SJCRH30 (cell line): ENCODE results near the gene DRP2. TPM values are rescaled to one million over a fixed set of nuclear protein-coding genes. Genes with fewer than 3 reads are reported as not detected.

Source experiments
- DNase-seq, 2 experiments: peaks; one replicate each; pipeline ENCODE4 v3.0.0-alpha.2; 2015 to 2020
- H3K27ac ChIP-seq: fragments of 250-450 bp; sonication (Bioruptor Pico); 2 replicates; pipeline ENCODE4 v1.5.1; 2020; ENCODE audit warnings: mild to moderate bottlenecking, moderate library complexity
- H3K27me3 ChIP-seq: fragments of 250-450 bp; sonication (Bioruptor Pico); 2 replicates; pipeline ENCODE4 v1.5.1; 2020; ENCODE audit warnings: mild to moderate bottlenecking, moderate library complexity
- H3K36me3 ChIP-seq: fragments of 250-450 bp; sonication (Bioruptor Pico); 2 replicates; pipeline ENCODE4 v1.5.1; 2020; ENCODE audit warnings: mild to moderate bottlenecking, moderate library complexity
- H3K4me1 ChIP-seq: fragments of 250-450 bp; sonication (Bioruptor Pico); 2 replicates; pipeline ENCODE4 v1.5.1; 2020; ENCODE audit warnings: mild to moderate bottlenecking, moderate library complexity
- H3K4me3 ChIP-seq: fragments of 250-450 bp; sonication (Bioruptor Pico); 2 replicates; pipeline ENCODE4 v1.5.1; 2020; ENCODE audit warnings: mild to moderate bottlenecking, moderate library complexity
- H3K9me3 ChIP-seq: fragments of 250-450 bp; sonication (Bioruptor Pico); replicated peaks from 2 replicates; pipeline ENCODE4 v1.5.1; 2020; ENCODE audit warnings: mild to moderate bottlenecking, moderate library complexity
- total RNA-seq: library from RNA; depleted of rRNA; stranded (reverse); fragments of >200 nt; shearing (Covaris generic); gene quantifications from 2 replicates; pipeline ENCODE4 v1.2.3, GENCODE V29; 2014

The DRP2 gene
- total RNA-seq, 1 experiment from 2014 or later = 3.4 TPM

DNA sequence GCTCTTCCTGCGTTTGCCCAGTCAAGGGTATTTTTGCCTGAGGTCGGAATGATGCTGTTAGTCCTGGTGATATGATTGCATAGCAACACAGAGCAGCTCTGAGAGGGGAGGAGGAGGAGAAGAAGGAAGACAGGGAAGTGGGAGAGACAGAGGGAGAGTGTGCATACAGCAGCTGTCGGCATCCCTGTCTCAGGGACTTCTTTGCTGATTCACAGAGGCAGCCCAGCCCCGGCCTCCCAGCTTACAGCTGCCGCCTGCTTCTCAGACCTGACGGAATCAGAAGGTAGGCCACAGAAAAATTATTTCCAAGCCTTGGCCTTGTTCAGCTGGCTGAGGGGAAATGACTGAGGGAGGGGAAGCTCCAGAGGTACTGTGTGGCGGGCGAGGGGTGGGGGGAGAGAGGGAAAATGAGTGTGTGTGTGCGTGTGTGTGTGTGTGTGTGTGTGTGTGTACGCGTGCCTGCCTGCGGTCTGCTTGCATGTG is 319 bp downstream of the DRP2 start:
- peak overlapping the region; percentile 85 for H3K27ac ChIP-seq
- peaks cover 7% of the 10 kb centered on the region for H3K4me1 ChIP-seq
- H3K36me3 ChIP-seq = no peaks in the 10 kb centered on the region
- DNase-seq = peak; percentile 81 to 84
- H3K27me3 ChIP-seq = no peaks in the 10 kb centered on the region
- H3K4me3 ChIP-seq = peak overlapping the region; percentile 54
- H3K9me3 ChIP-seq = no peaks in the 10 kb centered on the region

DNA sequence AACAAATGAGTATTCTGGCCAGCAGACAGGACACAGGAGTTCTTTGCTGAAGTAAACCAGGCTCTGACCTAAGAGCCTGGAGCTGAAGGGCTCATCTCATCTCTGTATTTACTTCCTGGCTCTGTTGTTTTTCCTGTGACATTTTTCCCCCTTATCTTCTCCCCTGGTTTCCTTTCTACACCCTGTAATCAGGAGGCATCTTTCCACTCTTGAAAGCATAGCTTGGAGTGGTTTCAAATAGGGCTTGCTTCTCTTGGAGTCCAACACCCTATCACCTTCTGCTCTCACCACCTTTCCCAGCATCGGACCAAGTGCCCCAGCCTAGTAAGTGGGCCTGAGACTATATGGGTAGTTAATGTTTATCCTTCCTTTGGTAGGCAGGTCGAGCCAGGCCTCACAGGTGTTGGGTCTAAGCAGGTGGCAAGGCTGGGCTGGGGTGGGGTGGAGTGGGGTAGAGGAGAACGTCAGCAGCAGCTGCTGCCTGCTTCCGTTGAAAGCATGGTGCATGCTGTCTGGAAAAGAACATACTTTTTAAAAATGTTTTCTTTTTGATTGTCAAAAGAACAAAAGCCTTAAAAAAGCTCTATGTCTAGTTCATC is 1.2 kb downstream of the DRP2 start:
- Histone ChIP-seq H3K4me1 (peaks cover 7% of the 10 kb centered on the region), H3K4me3 (peak overlapping the region; percentile 54), H3K27me3 (no peaks in the 10 kb centered on the region), H3K36me3 (no peaks in the 10 kb centered on the region), H3K27ac (peak overlapping the region; percentile 85), H3K9me3 (no peaks in the 10 kb centered on the region)
- DNase-seq = peak in 1 of 2 experiments; percentile 21

DNA sequence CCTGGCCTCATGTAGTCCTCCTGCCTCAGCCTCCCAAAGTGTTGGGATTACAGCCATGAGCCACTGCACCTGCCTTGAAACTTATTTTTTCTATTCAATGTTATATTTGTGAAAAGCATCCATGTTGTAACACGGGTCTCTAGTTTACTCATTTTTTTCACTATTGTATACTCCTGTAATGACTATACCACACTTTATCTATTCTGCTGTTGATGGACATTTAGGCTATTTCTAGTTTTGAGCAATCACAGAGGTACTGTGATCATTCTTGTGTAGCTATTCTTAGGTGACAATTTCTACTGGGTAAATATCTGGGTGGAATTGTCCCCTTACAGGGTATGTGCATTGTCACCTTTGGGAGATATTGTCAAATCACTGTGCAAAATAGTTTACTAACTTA is 3.6 kb downstream of the DRP2 start:
- no peak overlapping the region for H3K4me3 ChIP-seq
- H3K36me3 ChIP-seq = no peaks in the 10 kb centered on the region
- no peaks in the 10 kb centered on the region for H3K27me3 ChIP-seq
- DNase-seq = no peak
- no peaks in the 10 kb centered on the region for H3K9me3 ChIP-seq
- no peak overlapping the region for H3K27ac ChIP-seq
- H3K4me1 ChIP-seq = peaks cover 7% of the 10 kb centered on the region

DNA sequence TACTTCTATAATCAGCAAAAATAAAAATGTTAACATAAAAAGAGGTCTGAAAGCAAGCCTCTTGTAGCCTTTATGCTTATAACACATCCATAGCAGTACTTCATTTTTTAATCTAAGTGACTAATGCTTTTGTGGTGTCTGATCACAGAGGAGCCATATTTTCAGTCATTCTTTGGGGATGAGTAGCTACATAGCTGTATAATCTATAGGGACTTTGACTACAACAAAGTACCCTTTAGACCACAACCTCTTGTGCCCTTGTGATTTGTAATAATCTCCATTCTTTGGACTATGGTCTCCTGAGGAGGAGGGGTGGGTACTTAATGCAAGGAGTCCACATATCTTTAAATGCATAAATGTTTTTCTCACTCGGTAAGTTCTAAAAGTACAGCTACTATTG is 9.6 kb downstream of the DRP2 start:
- Histone ChIP-seq H3K27me3 (no peaks in the 10 kb centered on the region), H3K4me1 (no peaks in the 10 kb centered on the region), H3K4me3 (no peak overlapping the region), H3K27ac (no peak overlapping the region), H3K9me3 (no peaks in the 10 kb centered on the region), H3K36me3 (no peaks in the 10 kb centered on the region)
- DNase-seq = no peak

DNA sequence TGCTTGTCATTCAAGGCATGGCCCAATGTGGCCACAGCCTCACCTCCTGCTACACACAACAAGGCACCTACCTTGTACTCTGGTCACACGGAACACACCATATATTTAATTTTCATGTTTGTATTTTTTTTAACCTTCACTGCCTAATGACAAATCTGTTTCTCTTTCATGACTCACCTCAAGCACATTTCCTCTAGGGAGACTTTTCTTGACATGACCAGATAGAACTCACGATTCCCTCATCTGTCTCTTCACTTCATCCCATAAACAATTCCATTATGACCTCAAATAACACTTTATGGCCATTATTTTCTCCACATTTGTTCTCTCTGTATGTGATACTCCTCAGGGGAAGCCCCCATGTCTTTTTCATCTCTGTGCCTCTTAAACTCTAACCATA is 11.1 kb downstream of the DRP2 start:
- H3K36me3 ChIP-seq = no peaks in the 10 kb centered on the region
- no peaks in the 10 kb centered on the region for H3K4me1 ChIP-seq
- no peak overlapping the region for H3K4me3 ChIP-seq
- H3K27me3 ChIP-seq = no peaks in the 10 kb centered on the region
- no peaks in the 10 kb centered on the region for H3K9me3 ChIP-seq
- no peak overlapping the region for H3K27ac ChIP-seq
- DNase-seq = no peak

DNA sequence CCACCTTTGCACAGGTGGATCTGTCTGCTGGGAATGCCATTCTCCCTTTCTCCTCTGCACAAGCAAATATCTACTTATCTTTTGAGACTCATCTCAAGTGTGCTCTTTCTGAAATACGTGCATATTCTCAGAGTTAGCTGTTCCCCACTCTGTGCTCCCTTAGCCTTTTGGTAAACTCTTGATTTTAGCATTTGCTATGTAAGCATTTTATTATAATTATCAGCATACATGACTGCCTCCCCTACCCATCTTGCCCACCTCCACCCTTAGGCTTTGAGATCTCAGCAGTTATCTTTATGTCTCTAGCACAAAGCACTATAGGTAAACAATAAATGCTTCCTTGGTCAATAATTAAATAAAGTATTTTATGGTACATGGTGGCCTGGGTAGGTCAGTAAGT is 11.5 kb downstream of the DRP2 start:
- Histone ChIP-seq H3K9me3 (no peaks in the 10 kb centered on the region), H3K36me3 (no peaks in the 10 kb centered on the region), H3K27me3 (no peaks in the 10 kb centered on the region), H3K4me3 (no peak overlapping the region), H3K4me1 (no peaks in the 10 kb centered on the region), H3K27ac (no peak overlapping the region)
- no peak for DNase-seq

DNA sequence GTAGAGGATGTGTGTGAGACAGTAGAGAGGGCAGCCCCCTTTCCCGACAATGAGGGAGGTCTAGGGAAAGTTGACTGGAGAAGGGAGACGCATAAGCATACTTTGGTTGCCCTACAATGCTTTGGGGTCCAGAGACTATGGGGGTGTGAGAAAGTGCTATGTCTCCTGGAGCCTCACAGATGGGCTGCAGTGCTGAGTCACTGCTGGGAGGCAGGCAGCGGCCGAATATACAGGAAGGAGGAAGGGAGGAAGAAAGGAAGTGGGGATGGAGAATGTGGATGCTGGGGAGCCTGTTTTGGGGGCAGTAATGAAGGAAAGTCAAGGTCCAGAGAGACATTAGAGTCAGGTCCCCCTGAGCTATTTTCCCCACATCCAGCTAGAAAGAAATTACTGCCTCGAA is 12.7 kb downstream of the DRP2 start:
- H3K27me3 ChIP-seq = no peaks in the 10 kb centered on the region
- no peak overlapping the region for H3K4me3 ChIP-seq
- no peak overlapping the region for H3K27ac ChIP-seq
- no peaks in the 10 kb centered on the region for H3K9me3 ChIP-seq
- DNase-seq = no peak
- no peaks in the 10 kb centered on the region for H3K4me1 ChIP-seq
- no peaks in the 10 kb centered on the region for H3K36me3 ChIP-seq

DNA sequence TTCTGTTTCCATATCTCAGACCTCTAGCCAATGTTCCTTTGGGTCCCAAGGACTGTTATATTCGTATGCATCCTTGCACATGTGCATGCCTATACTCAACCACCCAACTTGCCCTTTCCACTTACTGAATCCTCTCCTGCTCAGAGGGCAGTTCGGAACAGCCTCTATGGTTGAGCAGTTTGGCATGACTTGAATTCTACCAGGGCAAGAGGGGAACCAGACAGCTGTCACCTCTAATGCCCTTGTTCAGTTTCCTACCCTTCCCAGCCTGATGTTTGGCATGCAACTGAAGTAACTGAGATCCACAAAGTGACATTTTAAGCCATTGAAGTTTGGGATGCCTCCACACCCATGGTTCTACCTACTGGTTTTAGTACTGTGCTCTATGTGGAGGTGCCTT is 17.5 kb downstream of the DRP2 start:
- Histone ChIP-seq H3K36me3 (no peaks in the 10 kb centered on the region), H3K27me3 (no peaks in the 10 kb centered on the region), H3K4me3 (no peak overlapping the region), H3K9me3 (no peaks in the 10 kb centered on the region), H3K4me1 (no peaks in the 10 kb centered on the region), H3K27ac (no peak overlapping the region)
- no peak for DNase-seq

DNA sequence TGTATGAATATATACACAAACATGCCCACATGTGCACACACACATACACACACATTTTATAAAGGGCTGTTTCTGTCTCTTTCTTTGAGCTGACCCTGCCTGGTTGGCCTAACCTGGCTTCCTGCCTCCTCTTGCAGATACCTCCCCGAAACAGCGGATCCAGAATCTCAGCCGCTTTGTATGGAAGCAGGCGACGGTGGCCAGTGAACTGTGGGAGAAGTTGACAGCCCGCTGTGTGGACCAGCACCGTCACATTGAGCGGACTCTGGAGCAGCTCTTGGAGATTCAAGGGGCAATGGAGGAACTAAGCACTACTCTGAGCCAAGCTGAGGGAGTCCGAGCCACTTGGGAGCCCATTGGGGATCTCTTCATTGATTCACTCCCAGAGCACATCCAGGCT is 21.9 kb downstream of the DRP2 start:
- H3K9me3 ChIP-seq = no peaks in the 10 kb centered on the region
- no peak for DNase-seq
- H3K27ac ChIP-seq = no peak overlapping the region
- H3K36me3 ChIP-seq = no peaks in the 10 kb centered on the region
- H3K27me3 ChIP-seq = no peaks in the 10 kb centered on the region
- no peak overlapping the region for H3K4me3 ChIP-seq
- no peaks in the 10 kb centered on the region for H3K4me1 ChIP-seq

DNA sequence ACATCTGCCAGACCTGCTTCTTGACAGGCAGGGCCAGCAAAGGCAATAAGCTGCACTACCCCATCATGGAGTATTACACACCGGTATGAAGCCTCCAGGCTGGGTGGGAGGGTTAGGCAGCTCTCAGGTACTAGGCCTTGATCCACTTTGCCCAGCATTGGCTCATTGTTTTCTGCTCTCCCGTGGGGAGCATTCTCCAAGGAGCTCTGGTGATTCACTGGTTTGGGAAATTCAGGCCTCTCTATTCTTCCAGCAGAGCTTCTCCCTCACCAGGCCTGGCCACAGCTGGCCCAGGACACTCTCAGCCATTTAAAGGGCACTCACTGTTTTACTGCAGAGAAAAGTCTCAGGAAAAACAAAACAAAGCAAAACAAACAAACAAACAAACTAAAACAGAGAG is 33.0 kb downstream of the DRP2 start:
- no peaks in the 10 kb centered on the region for H3K9me3 ChIP-seq
- no peak overlapping the region for H3K27ac ChIP-seq
- no peak for DNase-seq
- no peaks in the 10 kb centered on the region for H3K36me3 ChIP-seq
- no peaks in the 10 kb centered on the region for H3K27me3 ChIP-seq
- peaks cover 3% of the 10 kb centered on the region; the same call in 1 of the 2 replicates for H3K4me1 ChIP-seq
- H3K4me3 ChIP-seq = no peak overlapping the region

DNA sequence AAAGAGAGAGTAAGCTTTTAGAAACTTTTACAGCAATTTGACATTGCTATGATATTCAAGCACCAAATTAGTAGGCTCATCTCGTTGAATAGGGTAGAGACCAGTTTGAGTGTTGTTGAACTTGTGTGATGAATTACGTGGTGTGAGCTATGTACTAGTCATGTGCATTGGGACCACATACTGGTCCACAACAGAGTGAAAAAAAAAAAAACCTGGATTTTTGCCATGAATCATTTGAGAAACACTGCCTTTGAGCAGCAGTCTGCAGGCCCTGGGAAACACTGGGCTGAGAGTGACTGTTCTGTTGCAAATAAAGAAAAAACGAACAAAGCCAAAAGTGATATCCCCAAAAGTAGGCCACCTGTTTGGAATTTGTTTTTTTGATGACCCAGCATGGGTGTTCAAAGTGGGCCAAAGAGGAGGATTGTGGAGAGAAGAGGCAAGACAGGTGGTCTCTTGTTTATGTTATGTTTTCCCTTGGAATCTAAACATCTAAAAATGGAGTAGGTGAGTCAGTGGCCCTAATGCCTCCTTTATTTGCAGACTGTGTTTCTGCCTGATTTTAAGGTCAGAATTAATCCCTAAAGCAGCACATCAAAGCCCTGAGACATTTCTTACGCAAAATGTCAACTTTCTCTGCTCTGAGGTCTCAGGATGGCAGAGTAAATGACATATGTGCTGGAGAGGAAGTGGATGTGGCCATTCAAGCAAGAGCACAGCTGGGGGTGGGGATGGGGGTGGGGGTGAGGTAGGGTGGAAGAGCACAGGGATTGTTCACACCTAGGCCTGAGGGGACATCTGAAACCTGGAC is 38.1 kb downstream of the DRP2 start:
- peaks cover 9% of the 10 kb centered on the region; the same call in 1 of the 2 replicates for H3K4me1 ChIP-seq
- H3K27ac ChIP-seq = no peak overlapping the region
- no peaks in the 10 kb centered on the region for H3K36me3 ChIP-seq
- no peaks in the 10 kb centered on the region for H3K9me3 ChIP-seq
- no peaks in the 10 kb centered on the region for H3K27me3 ChIP-seq
- peak; percentile 28 to 55 for DNase-seq
- no peak overlapping the region for H3K4me3 ChIP-seq

DNA sequence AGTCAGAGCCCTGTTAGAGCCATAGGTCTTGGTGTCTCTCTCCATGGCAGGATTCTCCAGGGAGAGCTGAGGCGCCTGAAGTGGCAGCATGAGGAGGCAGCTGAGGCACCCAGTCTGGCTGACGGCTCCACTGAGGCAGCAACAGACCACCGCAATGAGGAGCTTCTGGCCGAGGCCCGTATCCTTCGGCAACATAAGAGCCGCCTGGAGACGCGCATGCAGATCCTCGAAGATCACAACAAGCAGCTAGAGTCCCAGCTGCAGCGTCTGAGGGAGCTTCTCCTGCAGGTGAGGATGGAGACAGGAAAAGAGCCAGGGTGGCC is 38.6 kb downstream of the DRP2 start:
- no peak for DNase-seq
- peaks cover 9% of the 10 kb centered on the region; the same call in 1 of the 2 replicates for H3K4me1 ChIP-seq

DNA sequence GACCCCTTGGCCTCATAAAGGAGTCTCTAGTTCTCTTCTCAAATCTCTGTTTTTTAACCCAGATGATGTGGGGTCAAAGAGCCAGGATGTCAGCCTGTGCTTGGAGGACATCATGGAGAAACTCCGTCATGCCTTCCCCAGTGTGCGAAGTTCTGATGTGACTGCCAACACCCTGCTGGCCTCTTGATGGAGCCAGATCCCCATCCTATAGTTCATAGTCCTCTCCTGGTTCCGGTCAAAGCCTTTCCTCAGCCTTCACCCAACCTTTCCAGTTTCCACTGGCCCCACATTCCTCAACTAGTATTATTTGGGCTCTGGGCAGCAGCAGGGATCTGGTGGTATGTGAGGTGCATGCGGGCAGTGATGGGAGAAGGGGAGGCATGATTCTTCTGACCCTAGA is 40.8 kb downstream of the DRP2 start:
- peak in 1 of 2 experiments; percentile 13 for DNase-seq
- H3K4me1 ChIP-seq = peaks cover 9% of the 10 kb centered on the region; the same call in 1 of the 2 replicates
- H3K27me3 ChIP-seq = no peaks in the 10 kb centered on the region
- H3K27ac ChIP-seq = no peak overlapping the region
- H3K36me3 ChIP-seq = no peaks in the 10 kb centered on the region
- H3K4me3 ChIP-seq = no peak overlapping the region
- no peaks in the 10 kb centered on the region for H3K9me3 ChIP-seq

More for the DNA sequence above, 38.6 kb downstream of the DRP2 start:
- Histone ChIP-seq H3K27me3 (no peaks in the 10 kb centered on the region), H3K27ac (no peak overlapping the region), H3K4me3 (no peak overlapping the region), H3K36me3 (no peaks in the 10 kb centered on the region), H3K9me3 (no peaks in the 10 kb centered on the region)

DNA sequence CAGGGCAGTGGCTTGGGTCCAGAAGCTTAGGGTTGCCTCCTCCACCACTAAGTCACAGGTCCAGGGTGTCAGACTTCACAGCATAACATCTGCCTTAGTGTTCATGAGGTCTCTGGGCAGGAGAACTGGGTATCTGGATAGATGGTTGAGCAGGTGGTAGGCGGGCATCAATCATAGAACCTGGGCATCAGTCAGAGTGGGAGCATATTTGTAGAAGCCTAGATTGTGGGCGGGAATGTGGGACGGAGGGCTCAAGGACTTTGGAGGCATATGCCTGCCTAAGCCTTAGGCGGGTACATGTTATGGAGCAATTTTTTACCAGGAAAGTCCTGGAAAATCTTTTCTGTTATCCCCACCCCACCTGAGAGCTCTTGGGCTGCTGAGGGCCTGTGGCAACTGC is 43.0 kb downstream of the DRP2 start:
- no peaks in the 10 kb centered on the region for H3K27me3 ChIP-seq
- H3K4me1 ChIP-seq = peaks cover 6% of the 10 kb centered on the region; the same call in 1 of the 2 replicates
- H3K9me3 ChIP-seq = no peaks in the 10 kb centered on the region
- no peaks in the 10 kb centered on the region for H3K36me3 ChIP-seq
- no peak for DNase-seq
- H3K4me3 ChIP-seq = no peak overlapping the region
- no peak overlapping the region for H3K27ac ChIP-seq

DNA sequence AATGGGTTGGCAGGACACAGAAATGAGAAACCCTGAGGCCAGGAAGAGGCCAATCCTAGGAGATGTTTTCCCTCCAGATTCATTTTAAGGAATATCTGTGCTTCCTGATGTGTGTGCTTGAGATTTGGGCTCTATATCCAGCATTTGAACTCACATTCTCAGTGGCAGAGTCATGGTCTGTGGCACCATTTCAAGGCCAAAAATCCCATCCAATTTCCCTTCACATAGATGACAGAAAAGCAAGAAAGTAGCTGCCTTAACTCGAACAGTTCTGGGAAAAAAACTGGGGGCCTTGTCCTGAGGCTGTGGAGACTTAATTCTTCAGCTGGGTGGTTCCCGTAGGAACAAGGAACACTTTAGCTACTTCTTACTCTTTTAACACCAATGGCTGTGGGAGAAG is 44.2 kb downstream of the DRP2 start:
- Histone ChIP-seq H3K27ac (no peak overlapping the region), H3K4me1 (no peaks in the 10 kb centered on the region)

More for the DNA sequence above, 44.2 kb downstream of the DRP2 start:
- Histone ChIP-seq H3K36me3 (no peaks in the 10 kb centered on the region), H3K4me3 (no peak overlapping the region), H3K9me3 (no peaks in the 10 kb centered on the region), H3K27me3 (no peaks in the 10 kb centered on the region)
- DNase-seq = no peak
